ENCODE results near the gene SUMF1.
A peak's percentile ranks its signal among the peaks of the same experiment; 100 is the strongest.

Gene SUMF1

GRCh38 chr3:4466741-4467521, at the start of gene SUMF1:
Gene SUMF1, minus strand, starts transcription at chr3:4467269. Its CDS starts 24 bp downstream, at chr3:4467245.
- H3K4me3 ChIP-seq (ENCODE audit: low read depth, low read length): peak within 1 kb of the TSS; percentile 76
- TF ChIP-seq, protein P1, sequence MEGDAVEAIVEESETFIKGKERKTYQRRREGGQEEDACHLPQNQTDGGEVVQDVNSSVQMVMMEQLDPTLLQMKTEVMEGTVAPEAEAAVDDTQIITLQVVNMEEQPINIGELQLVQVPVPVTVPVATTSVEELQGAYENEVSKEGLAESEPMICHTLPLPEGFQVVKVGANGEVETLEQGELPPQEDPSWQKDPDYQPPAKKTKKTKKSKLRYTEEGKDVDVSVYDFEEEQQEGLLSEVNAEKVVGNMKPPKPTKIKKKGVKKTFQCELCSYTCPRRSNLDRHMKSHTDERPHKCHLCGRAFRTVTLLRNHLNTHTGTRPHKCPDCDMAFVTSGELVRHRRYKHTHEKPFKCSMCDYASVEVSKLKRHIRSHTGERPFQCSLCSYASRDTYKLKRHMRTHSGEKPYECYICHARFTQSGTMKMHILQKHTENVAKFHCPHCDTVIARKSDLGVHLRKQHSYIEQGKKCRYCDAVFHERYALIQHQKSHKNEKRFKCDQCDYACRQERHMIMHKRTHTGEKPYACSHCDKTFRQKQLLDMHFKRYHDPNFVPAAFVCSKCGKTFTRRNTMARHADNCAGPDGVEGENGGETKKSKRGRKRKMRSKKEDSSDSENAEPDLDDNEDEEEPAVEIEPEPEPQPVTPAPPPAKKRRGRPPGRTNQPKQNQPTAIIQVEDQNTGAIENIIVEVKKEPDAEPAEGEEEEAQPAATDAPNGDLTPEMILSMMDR (IDR thresholded peaks at IDR 0.05; ENCODE audit: insufficient read depth, low read depth, low read length, missing control alignments): no peak
- DNase-seq (ENCODE audit: low read depth): peak; percentile 85

DNA sequence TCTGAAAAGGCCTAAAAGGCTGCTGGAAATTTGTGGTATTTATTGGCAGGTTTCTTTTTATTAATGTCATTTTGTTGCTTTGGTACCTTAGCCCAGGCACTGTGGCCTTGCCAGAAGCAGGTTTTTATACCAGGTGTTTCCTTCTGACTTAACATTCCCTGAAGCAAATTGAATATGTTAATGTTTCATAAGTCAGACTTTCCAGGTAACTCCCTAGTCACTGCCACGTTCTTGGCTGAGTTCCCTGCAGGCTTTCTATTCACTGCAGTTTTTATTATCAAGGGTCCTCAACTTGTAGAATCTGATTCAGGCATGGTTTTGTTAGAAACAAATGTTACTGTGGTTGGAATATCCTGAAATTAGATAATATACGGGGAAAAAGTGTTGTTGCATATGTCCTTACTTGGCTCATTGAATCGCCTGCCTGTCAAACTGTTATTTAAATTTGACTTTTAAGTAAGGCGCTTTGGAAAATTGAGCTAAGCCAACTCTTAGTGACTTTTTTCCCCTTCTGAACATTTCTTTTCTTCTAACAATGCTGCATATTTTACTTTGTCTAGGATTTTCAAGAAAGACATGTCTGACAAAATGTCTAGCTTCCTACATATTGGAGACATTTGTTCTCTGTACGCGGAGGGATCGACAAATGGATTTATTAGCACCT, 49.0 kb upstream of the SUMF1 start:
- DNase-seq (ENCODE audit: low read depth): no peak
- H3K4me3 ChIP-seq (ENCODE audit: low read depth, low read length): no peak overlapping the region
- TF ChIP-seq, protein P1 (IDR thresholded peaks at IDR 0.05; ENCODE audit: insufficient read depth, low read depth, low read length, missing control alignments): no peak

GRCh38 chr3:4514916-4515315, 47.8 kb upstream of the SUMF1 start:
- DNase-seq (ENCODE audit: low read depth): no peak
- TF ChIP-seq, protein P1 (IDR thresholded peaks at IDR 0.05; ENCODE audit: insufficient read depth, low read depth, low read length, missing control alignments): no peak
- H3K4me3 ChIP-seq (ENCODE audit: low read depth, low read length): no peak overlapping the region

DNA sequence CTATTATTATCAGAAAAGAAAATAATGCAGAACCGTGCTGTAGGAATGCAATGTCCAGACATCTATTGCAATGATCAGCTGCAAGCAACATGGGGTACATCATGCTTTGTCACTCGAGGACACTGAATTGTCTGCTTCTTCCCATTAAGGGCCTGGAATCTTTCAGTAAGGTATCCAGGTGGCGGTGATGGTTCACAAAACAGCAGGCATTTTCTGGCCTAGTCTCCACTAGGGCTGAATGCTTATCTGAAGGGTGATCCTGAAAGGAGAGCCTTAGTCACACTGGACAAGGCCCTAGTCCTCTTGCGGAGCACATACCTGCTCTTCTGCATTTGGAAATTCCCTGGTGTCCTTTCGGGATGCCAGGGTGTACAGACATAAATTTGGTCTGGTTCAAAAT, 47.3 kb upstream of the SUMF1 start:
- TF ChIP-seq, protein P1 (IDR thresholded peaks at IDR 0.05; ENCODE audit: insufficient read depth, low read depth, low read length, missing control alignments): no peak
- no peak for DNase-seq (ENCODE audit: low read depth)
- no peak overlapping the region for H3K4me3 ChIP-seq (ENCODE audit: low read depth, low read length)

GRCh38 chr3:4512895-4513616, 46.0 kb upstream of the SUMF1 start:
- TF ChIP-seq, protein P1 (IDR thresholded peaks at IDR 0.05; ENCODE audit: insufficient read depth, low read depth, low read length, missing control alignments): no peak
- H3K4me3 ChIP-seq (ENCODE audit: low read depth, low read length): no peak overlapping the region
- no peak for DNase-seq (ENCODE audit: low read depth)

DNA sequence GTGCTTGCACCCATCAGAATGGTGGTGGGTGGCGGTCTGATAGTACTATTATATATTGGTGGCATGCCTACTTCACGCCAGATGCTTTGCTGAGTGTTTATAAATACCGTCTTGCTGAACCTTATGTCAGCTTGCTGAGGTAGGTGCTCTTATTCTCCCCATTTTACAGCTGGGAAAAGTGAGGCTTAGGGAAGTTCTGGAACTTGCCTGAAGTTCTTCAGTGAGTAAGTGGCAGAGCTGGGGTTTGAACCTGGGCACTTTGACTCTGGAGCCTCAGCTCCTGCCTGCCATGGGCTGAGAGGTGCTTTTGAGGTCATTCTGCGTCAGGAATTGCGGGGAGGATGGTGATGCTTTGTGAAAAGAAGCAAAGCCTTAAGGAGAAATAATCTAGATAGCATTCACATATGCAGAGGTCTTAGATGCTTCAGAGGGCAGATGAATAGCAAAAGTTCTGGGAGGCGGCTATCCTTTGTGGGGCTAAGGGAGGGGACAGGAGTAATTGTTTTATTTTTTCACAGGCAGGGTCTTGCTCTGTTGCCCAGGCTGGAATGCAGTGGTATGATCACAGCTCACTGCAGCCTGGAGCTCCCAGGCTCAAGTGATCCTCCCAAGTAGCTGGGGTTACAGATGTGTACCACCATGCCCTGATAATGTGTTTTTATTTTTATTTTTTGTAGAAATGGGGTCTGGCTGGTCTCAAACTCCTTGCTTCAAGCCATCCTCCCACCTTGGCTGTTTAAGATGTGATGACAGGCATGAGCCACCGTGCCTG, 44.6 kb upstream of the SUMF1 start:
- H3K4me3 ChIP-seq (ENCODE audit: low read depth, low read length): no peak overlapping the region
- no peak for DNase-seq (ENCODE audit: low read depth)
- TF ChIP-seq, protein P1 (IDR thresholded peaks at IDR 0.05; ENCODE audit: insufficient read depth, low read depth, low read length, missing control alignments): no peak
